HG02678 (cell line): Measurements from ENCODE around the gene MAG.
"Not testable (repeated sequence)": the region's sequence is repeated elsewhere in the genome, so short reads cannot be mapped to it uniquely, and the experiment has no call there.

Experiments
- ATAC-seq: cut with Tn5 transposase; IDR thresholded peaks from one replicate; pipeline ENCODE4 v1.9.1; 2021; ENCODE audit warnings: mild to moderate bottlenecking, moderate library complexity; ENCODE audit not compliant: unreplicated experiment

MAG gene

GRCh38 chr19:35357867-35358573, 66.1 kb downstream of the MAG start, which contains the start of gene FFAR3:
TSS of gene FFAR3 (plus strand) at chr19:35358460. CDS start at chr19:35358891, 431 bp downstream.
- ATAC-seq = no peak

GRCh38 chr19:35358834-35359233, 66.9 kb downstream of the MAG start:
- ATAC-seq = not testable (repeated sequence)

- ATAC-seq = not testable (repeated sequence)
Measured at GRCh38 chr19:35359395-35359794, 67.4 kb downstream of the MAG start.

- not testable (repeated sequence) for ATAC-seq
Measured at GRCh38 chr19:35360081-35360480, 68.1 kb downstream of the MAG start.

GRCh38 chr19:35360880-35361420, 69.0 kb downstream of the MAG start:
- ATAC-seq = no peak

- no peak for ATAC-seq
Measured at GRCh38 chr19:35362261-35363000, 70.5 kb downstream of the MAG start.

- ATAC-seq = no peak
Measured at GRCh38 chr19:35363001-35363590, 71.1 kb downstream of the MAG start.
